Prostate gland (tissue), 2 donors: ENCODE measurements around the gene CHTF8.

Experiments used
- CTCF ChIP-seq, 4 experiments: fragments of 200-600 bp in 2 of 4; fragments of 450-650 bp in 2 of 4; sonication (generic) in 2 of 4; IDR thresholded peaks; 1 replicate in 3 of 4; 2 replicates in 1 of 4; pipeline ENCODE4 v1.5.1; 2016 to 2019; ENCODE audit warnings: antibody characterized with exemption in 4 of 4, mild to moderate bottlenecking in 2 of 4, moderate library complexity in 2 of 4
- POLR2A ChIP-seq: fragments of 450-650 bp; IDR thresholded peaks from one replicate; pipeline ENCODE4 v1.6.1; 2016; ENCODE audit warnings: antibody characterized with exemption, mild to moderate bottlenecking

GRCh38 chr16:69123910-69124309 lies 8.5 kb downstream of the CHTF8 start:
- TF ChIP-seq CTCF (IDR thresholded peaks at IDR 0.05) (peak; percentile 13 to 77 (median 74)), POLR2A (no peak)
